PC-3 (cell line): ENCODE data around the gene CD2AP.

Source experiments
- CTCF ChIP-seq: fragments of 300-600 bp; sonication (generic); conservative IDR thresholded peaks from 2 replicates; pipeline ENCODE4 v1.5.1; 2017; ENCODE audit warnings: antibody characterized with exemption, low read depth, mild to moderate bottlenecking, low read length
- EZH2phosphoT487 ChIP-seq: fragments of 300-600 bp; sonication (generic); IDR thresholded peaks from 2 replicates; pipeline ENCODE4 v1.6.1; 2018; ENCODE audit warnings: mild to moderate bottlenecking, antibody characterized with exemption, low read length, borderline replicate concordance

- TF ChIP-seq EZH2phosphoT487 (no peak), CTCF (no peak)
Observed at GRCh38 chr6:47647188-47647587, 169.6 kb downstream of the CD2AP start.
